ENCODE data around the gene LAIR1. TPM values are rescaled to one million over a fixed set of nuclear protein-coding genes. Genes with fewer than 3 reads are reported as not detected.

Gene LAIR1
- total RNA-seq, 6 donors from 2014 or later = 46.5 to 228 (median 111) TPM

- Histone ChIP-seq H3K27me3 (no peaks in the 10 kb centered on the region), H3K36me3 (no peaks in the 10 kb centered on the region), H3K4me3 (no peak overlapping the region), H3K4me1 (no peaks in the 10 kb centered on the region), H3K9me3 (no peaks in the 10 kb centered on the region), H3K27ac (no peak overlapping the region)
- 87 to 89% methylated on average over 7 of the region's 7 CpGs for WGBS, 2 donors
- ATAC-seq (ENCODE audit: low FRiP score in 2 of 2) (no peak), DNase-seq (no peak)
- no peak for TF ChIP-seq CTCF (IDR thresholded peaks at IDR 0.05)
- no peak for TF ChIP-seq EP300 (IDR thresholded peaks at IDR 0.05)
- TF ChIP-seq POLR2AphosphoS5 (IDR thresholded peaks at IDR 0.05) = no peak
- no peak for TF ChIP-seq POLR2A (IDR thresholded peaks at IDR 0.05)
These were observed 43.0 kb upstream of the LAIR1 start for GRCh38 chr19:54407780-54408179.

- H3K4me3 ChIP-seq = no peak overlapping the region
- H3K9me3 ChIP-seq = no peaks in the 10 kb centered on the region
- DNase-seq (no peak), ATAC-seq (ENCODE audit: low FRiP score in 2 of 2) (no peak)
- H3K4me1 ChIP-seq = no peaks in the 10 kb centered on the region
- no peak overlapping the region for H3K27ac ChIP-seq
- TF ChIP-seq POLR2A (IDR thresholded peaks at IDR 0.05) = no peak
- H3K27me3 ChIP-seq = no peaks in the 10 kb centered on the region
- no peaks in the 10 kb centered on the region for H3K36me3 ChIP-seq
These were observed 40.9 kb upstream of the LAIR1 start for GRCh38 chr19:54405628-54406027.

- no peak for TF ChIP-seq EP300 (IDR thresholded peaks at IDR 0.05)
- no peak for TF ChIP-seq POLR2A (IDR thresholded peaks at IDR 0.05)
- no peak for DNase-seq
- ATAC-seq (ENCODE audit: low FRiP score in 2 of 2) = peak in 1 of 2 donors; percentile 37
- H3K4me3 ChIP-seq = no peak overlapping the region
- no peaks in the 10 kb centered on the region for H3K27me3 ChIP-seq
- H3K27ac ChIP-seq = no peak overlapping the region
- H3K4me1 ChIP-seq = no peaks in the 10 kb centered on the region
- no peaks in the 10 kb centered on the region for H3K9me3 ChIP-seq
- no peaks in the 10 kb centered on the region for H3K36me3 ChIP-seq
- WGBS, 2 donors = 82 to 86% methylated on average over 8 of the region's 8 CpGs
These were observed 38.3 kb upstream of the LAIR1 start for GRCh38 chr19:54403054-54403453.

- H3K27ac ChIP-seq = no peak overlapping the region
- no peaks in the 10 kb centered on the region for H3K4me1 ChIP-seq
- 79 to 88% methylated on average over 6 of the region's 6 CpGs for WGBS, 2 donors
- no peak for DNase-seq
- H3K9me3 ChIP-seq = no peaks in the 10 kb centered on the region
- H3K27me3 ChIP-seq = no peaks in the 10 kb centered on the region
- TF ChIP-seq EP300 (IDR thresholded peaks at IDR 0.05) = no peak
- no peak for TF ChIP-seq POLR2A (IDR thresholded peaks at IDR 0.05)
- TF ChIP-seq CTCF (IDR thresholded peaks at IDR 0.05) = no peak
- no peak for TF ChIP-seq POLR2AphosphoS5 (IDR thresholded peaks at IDR 0.05)
- H3K36me3 ChIP-seq = no peaks in the 10 kb centered on the region
- H3K4me3 ChIP-seq = no peak overlapping the region
- no peak for ATAC-seq (ENCODE audit: low FRiP score in 2 of 2)
These were observed 36.2 kb upstream of the LAIR1 start for GRCh38 chr19:54400913-54401312.

GRCh38 chr19:54399189-54399588 is 34.5 kb upstream of the LAIR1 start:
- H3K9me3 ChIP-seq = no peaks in the 10 kb centered on the region
- DNase-seq (no peak), ATAC-seq (ENCODE audit: low FRiP score in 2 of 2) (no peak)
- H3K27me3 ChIP-seq = no peaks in the 10 kb centered on the region
- 58 to 70% methylated on average over 2 of the region's 2 CpGs for WGBS, 2 donors
- TF ChIP-seq CTCF (IDR thresholded peaks at IDR 0.05) (no peak), POLR2A (IDR thresholded peaks at IDR 0.05) (no peak), POLR2AphosphoS5 (IDR thresholded peaks at IDR 0.05) (no peak), EP300 (IDR thresholded peaks at IDR 0.05) (no peak)
- no peak overlapping the region for H3K27ac ChIP-seq
- no peaks in the 10 kb centered on the region for H3K36me3 ChIP-seq
- H3K4me1 ChIP-seq = no peaks in the 10 kb centered on the region
- H3K4me3 ChIP-seq = no peak overlapping the region

GRCh38 chr19:54395685-54396084 is 31.0 kb upstream of the LAIR1 start:
- ATAC-seq (ENCODE audit: low FRiP score in 2 of 2) (no peak), DNase-seq (no peak)
- Histone ChIP-seq H3K27me3 (no peaks in the 10 kb centered on the region), H3K9me3 (no peaks in the 10 kb centered on the region), H3K36me3 (no peaks in the 10 kb centered on the region), H3K27ac (no peak overlapping the region), H3K4me3 (no peak overlapping the region), H3K4me1 (peaks cover 0 to 2% (median under 1%) of the 10 kb centered on the region in 4 donors)
- TF ChIP-seq CTCF (IDR thresholded peaks at IDR 0.05) = no peak
- TF ChIP-seq EP300 (IDR thresholded peaks at IDR 0.05) = no peak
- no peak for TF ChIP-seq POLR2AphosphoS5 (IDR thresholded peaks at IDR 0.05)
- no peak for TF ChIP-seq POLR2A (IDR thresholded peaks at IDR 0.05)
- WGBS, 2 donors = 72 to 90% methylated on average over 8 of the region's 8 CpGs

Data from upper lobe of left lung (tissue), 6 donors.